Adrenal gland (tissue), 12 donors: ENCODE results near the gene EFNA5. TPM values are rescaled to one million over a fixed set of nuclear protein-coding genes. Genes with fewer than 3 reads are reported as not detected.

Experiments used
- DNase-seq, 7 donors: peaks; one replicate each; pipeline ENCODE4 v3.0.0-alpha.2; 2019 to 2020
- H3K27ac ChIP-seq, 5 donors: fragments of 200-600 bp; sonication (generic) in 4 of 5; 1 replicate in 3 of 5; 2 replicates in 2 of 5; pipeline versions ENCODE4 v1.5.1 to v1.8.0; 2016 to 2020; ENCODE audit warnings: mild to moderate bottlenecking in 1 of 5
- H3K27me3 ChIP-seq: fragments of 200-600 bp; 2 replicates; pipeline ENCODE4 v1.8.0; 2021
- H3K36me3 ChIP-seq, 2 donors: fragments of 200-600 bp; replicated peaks in 1 of 2; 1 replicate in 1 of 2; 2 replicates in 1 of 2; pipeline versions ENCODE4 v1.5.1 to v1.8.0; 2018 to 2022
- H3K4me1 ChIP-seq, 2 donors: fragments of 200-600 bp; replicated peaks in 1 of 2; 1 replicate in 1 of 2; 2 replicates in 1 of 2; pipeline versions ENCODE4 v1.5.1 to v1.8.0; 2018 to 2021
- H3K4me3 ChIP-seq, 4 donors: fragments of 200-600 bp; sonication (generic) in 3 of 4; one replicate each; pipeline ENCODE4 v1.5.1; 2016 to 2018
- H3K9me3 ChIP-seq, 3 donors: fragments of 200-600 bp; sonication (generic) in 1 of 3; replicated peaks in 1 of 3; 1 replicate in 2 of 3; 2 replicates in 1 of 3; pipeline versions ENCODE4 v1.5.1 to v1.8.0; 2016 to 2021
- POLR2A ChIP-seq, 2 donors: fragments of 450-650 bp; IDR thresholded peaks; one replicate each; pipeline ENCODE4 v1.6.1; 2017; ENCODE audit warnings: antibody characterized with exemption in 2 of 2, mild to moderate bottlenecking in 2 of 2, moderate library complexity in 1 of 2
- WGBS, 4 donors: extraction: QIAGEN DNeasy Blood & Tissue Kit in 2 of 4; methylation state at CpG; one replicate each; pipeline versions ENCODE4 v1.1.5 to v1.1.7; 2013 to 2017; 5-methylcytosine and 5-hydroxymethylcytosine counted together
- intact Hi-C, 2 donors: fragments of 100-400 bp; cut with DNase I; formaldehyde crosslinking; loops; one replicate each; pipeline versions ENCODE4 v1.14.1 to v1.15.0; 2022 to 2023
- polyA plus RNA-seq, 3 donors: library from polyadenylated mRNA; stranded (reverse); fragments of 200-250 nt in 2 of 3; fragments of 350-450 nt in 1 of 3; fragmentation: Illumina TruSeq in 1 of 3; extraction: RNeasy Lipid Tissue Mini Kit (QIAGEN cat#74804) in 1 of 3; gene quantifications; one replicate each; pipeline ENCODE4 v1.2.3, GENCODE V29; 2013 to 2014
- total RNA-seq, 9 donors: library from RNA; depleted of rRNA in 4 of 9; stranded (reverse); fragments of >200 nt in 4 of 9; fragments of 120-200 nt in 1 of 9; fragmentation: NEBNext Ultra II Directional in 1 of 9; extraction: Animal tissue kit (Norgen Biotek cat#: 25700) in 1 of 9; gene quantifications; one replicate each; pipeline versions ENCODE4 v1.1.0 to v1.2.4, GENCODE V29; 2013 to 2023
- TF ChIP-seq, protein P1 (sequence below), 6 experiments: fragments of 450-650 bp in 4 of 6; fragments of 200-600 bp in 2 of 6; sonication (generic) in 1 of 6; IDR thresholded peaks; 1 replicate in 5 of 6; 2 replicates in 1 of 6; pipeline versions ENCODE4 v1.5.1 to v1.8.0; 2016 to 2021; ENCODE audit warnings: antibody characterized with exemption in 6 of 6, mild to moderate bottlenecking in 2 of 6, moderate library complexity in 1 of 6
- donor health status: healthy with polysubstance abuse.
- donor health status: Bipolar disorder and iron deficiency.
- donor health status: DM: yes; HTN: yes; CAD: no.
- donor health status: DM: no; HTN: no; CAD: no.
- donor health status: DM: no; HTN: no; CAD: no.
- donor health status: DM: yes; HTN: yes; CAD: no.

The EFNA5 gene
- total and polyA plus RNA-seq, 12 donors = 0.06 to 11.8 (median 1.6) TPM

DNA sequence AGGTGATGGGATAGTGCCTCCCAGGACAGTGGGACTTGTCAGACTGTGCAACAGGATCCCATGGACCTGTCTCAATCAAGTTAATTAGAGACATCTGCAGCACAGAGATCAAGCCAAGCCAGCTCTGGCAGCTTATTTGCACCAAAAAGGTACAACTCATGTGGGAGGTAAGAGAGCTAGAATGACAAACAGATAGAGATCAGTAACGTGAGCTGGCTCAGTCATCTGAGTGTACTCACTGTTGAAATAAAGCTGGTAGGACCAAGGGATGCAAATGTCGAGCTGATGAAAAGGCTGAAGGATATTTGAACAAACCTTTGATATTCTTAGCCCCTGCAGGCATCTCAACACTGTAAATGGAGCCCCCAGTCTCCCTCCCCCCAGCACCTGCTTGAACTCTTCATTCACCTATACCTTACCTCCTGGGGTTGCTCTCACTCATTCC, 198.1 kb downstream of the EFNA5 start:
- Histone ChIP-seq H3K4me3 (no peak overlapping the region), H3K27me3 (no peaks in the 10 kb centered on the region), H3K36me3 (no peaks in the 10 kb centered on the region), H3K4me1 (no peaks in the 10 kb centered on the region), H3K27ac (no peak overlapping the region), H3K9me3 (no peaks in the 10 kb centered on the region)
- intact Hi-C loops = no loop called here
- TF ChIP-seq POLR2A (IDR thresholded peaks at IDR 0.05) = no peak
- TF ChIP-seq, protein P1, sequence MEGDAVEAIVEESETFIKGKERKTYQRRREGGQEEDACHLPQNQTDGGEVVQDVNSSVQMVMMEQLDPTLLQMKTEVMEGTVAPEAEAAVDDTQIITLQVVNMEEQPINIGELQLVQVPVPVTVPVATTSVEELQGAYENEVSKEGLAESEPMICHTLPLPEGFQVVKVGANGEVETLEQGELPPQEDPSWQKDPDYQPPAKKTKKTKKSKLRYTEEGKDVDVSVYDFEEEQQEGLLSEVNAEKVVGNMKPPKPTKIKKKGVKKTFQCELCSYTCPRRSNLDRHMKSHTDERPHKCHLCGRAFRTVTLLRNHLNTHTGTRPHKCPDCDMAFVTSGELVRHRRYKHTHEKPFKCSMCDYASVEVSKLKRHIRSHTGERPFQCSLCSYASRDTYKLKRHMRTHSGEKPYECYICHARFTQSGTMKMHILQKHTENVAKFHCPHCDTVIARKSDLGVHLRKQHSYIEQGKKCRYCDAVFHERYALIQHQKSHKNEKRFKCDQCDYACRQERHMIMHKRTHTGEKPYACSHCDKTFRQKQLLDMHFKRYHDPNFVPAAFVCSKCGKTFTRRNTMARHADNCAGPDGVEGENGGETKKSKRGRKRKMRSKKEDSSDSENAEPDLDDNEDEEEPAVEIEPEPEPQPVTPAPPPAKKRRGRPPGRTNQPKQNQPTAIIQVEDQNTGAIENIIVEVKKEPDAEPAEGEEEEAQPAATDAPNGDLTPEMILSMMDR (IDR thresholded peaks at IDR 0.05) = no peak
- DNase-seq = no peak
- 53 to 71% (median 70%) methylated on average over 2 of the region's 2 CpGs for WGBS, 4 donors

DNA sequence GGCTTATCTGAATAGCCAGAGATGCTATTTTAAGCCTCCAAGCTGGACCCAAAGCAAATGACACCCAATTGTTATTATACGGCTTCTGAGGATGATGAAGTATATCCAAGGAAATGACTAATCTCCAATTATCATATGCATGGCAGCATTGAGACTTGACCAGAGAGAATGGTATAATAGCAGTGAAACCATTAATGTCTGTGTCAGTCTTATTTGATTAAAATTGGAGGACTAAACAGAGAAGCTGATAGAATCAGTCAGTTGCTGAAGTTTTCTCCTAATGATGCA, 200.5 kb downstream of the EFNA5 start:
- H3K9me3 ChIP-seq = no peaks in the 10 kb centered on the region
- no peaks in the 10 kb centered on the region for H3K4me1 ChIP-seq
- intact Hi-C loops = no loop called here
- TF ChIP-seq, protein P1 (IDR thresholded peaks at IDR 0.05) = no peak
- no peak for TF ChIP-seq POLR2A (IDR thresholded peaks at IDR 0.05)
- no peak overlapping the region for H3K27ac ChIP-seq
- DNase-seq = no peak
- 29 to 47% (median 41%) methylated on average over 1 of the region's 1 CpG for WGBS, 4 donors
- H3K27me3 ChIP-seq = no peaks in the 10 kb centered on the region
- no peaks in the 10 kb centered on the region for H3K36me3 ChIP-seq
- no peak overlapping the region for H3K4me3 ChIP-seq

DNA sequence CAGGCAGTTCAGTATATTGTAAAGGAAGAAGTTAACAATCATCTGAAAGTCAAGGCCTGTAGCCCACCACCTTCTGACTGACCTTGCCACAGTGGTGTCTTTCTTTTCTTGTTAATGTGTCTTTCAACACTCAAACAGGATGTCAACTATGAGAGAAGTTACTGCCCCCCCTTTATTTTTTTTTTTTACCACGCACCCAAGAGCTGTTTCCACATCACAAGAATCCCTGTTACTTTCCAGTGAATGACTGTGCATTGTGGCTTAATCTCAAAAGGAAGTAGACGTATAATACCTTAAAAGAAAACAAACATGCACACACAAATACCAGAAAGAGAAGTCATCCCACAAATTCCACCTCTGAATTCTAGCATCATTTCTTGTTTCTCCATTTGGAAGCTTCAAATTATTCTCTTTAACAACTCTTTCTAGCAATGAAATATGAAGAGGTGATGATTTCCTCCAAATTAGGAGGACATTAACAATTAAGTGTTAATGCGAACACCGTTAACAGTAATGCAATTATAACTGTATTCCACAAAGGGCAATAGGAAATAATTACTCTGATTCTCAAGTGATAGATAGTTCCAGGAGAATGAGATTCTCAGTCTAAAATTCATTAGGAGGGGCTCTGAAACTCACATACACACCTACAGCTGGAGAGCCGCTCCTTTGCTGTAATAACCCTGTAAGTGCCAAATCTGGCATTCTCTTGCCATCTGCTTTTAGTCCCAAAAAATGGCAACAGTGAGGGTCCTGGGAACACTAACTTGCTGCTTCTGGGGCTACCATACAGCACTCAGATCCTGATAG, 201.0 kb downstream of the EFNA5 start:
- H3K36me3 ChIP-seq = no peaks in the 10 kb centered on the region
- no peak for DNase-seq
- H3K9me3 ChIP-seq = no peaks in the 10 kb centered on the region
- WGBS, 4 donors = 71 to 78% (median 74%) methylated on average over 5 of the region's 5 CpGs
- no peaks in the 10 kb centered on the region for H3K4me1 ChIP-seq
- no peak overlapping the region for H3K27ac ChIP-seq
- no peak for TF ChIP-seq POLR2A (IDR thresholded peaks at IDR 0.05)
- TF ChIP-seq, protein P1 (IDR thresholded peaks at IDR 0.05) = no peak
- intact Hi-C loops = no loop called here
- no peaks in the 10 kb centered on the region for H3K27me3 ChIP-seq
- H3K4me3 ChIP-seq = no peak overlapping the region

DNA sequence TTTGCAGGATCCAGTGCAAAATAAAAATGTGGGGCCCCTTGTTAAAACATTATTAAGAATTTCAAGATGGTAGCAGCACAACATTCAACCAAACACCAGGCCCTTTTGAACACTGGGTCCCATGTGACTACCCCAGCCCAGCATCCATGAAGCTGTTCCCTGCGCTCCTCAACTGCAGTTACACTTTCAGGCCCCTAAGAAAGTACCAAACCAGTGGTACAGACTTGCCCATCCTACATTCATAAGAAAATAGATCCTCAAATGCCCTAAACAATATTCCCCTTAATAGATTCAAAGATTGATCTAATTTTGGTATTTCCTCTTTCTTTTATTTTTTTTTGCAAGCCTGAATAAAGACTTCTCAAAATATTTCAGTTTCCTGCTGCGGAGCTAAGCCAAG, 201.7 kb downstream of the EFNA5 start:
- no peaks in the 10 kb centered on the region for H3K27me3 ChIP-seq
- no peak for DNase-seq
- intact Hi-C loops = no loop called here
- no peak overlapping the region for H3K27ac ChIP-seq
- H3K4me3 ChIP-seq = no peak overlapping the region
- TF ChIP-seq, protein P1 (IDR thresholded peaks at IDR 0.05) = no peak
- no peak for TF ChIP-seq POLR2A (IDR thresholded peaks at IDR 0.05)
- H3K4me1 ChIP-seq = no peaks in the 10 kb centered on the region
- H3K36me3 ChIP-seq = no peaks in the 10 kb centered on the region
- no peaks in the 10 kb centered on the region for H3K9me3 ChIP-seq
- whole genome bisulfite sequencing, 4 donors = 52 to 88% (median 84%) methylated on average over 2 of the region's 2 CpGs
